Amniotic stem cell (primary cell): Measurements from ENCODE around the gene MRPS23.
"Not testable (repeated sequence)": the region's sequence is repeated elsewhere in the genome, so short reads cannot be mapped to it uniquely, and the experiment has no call there.

ENCODE experiments used
- DNase-seq: peaks from one replicate; lab custom pipeline; 2025; lab: John Stamatoyannopoulos, UW

MRPS23 gene

DNA sequence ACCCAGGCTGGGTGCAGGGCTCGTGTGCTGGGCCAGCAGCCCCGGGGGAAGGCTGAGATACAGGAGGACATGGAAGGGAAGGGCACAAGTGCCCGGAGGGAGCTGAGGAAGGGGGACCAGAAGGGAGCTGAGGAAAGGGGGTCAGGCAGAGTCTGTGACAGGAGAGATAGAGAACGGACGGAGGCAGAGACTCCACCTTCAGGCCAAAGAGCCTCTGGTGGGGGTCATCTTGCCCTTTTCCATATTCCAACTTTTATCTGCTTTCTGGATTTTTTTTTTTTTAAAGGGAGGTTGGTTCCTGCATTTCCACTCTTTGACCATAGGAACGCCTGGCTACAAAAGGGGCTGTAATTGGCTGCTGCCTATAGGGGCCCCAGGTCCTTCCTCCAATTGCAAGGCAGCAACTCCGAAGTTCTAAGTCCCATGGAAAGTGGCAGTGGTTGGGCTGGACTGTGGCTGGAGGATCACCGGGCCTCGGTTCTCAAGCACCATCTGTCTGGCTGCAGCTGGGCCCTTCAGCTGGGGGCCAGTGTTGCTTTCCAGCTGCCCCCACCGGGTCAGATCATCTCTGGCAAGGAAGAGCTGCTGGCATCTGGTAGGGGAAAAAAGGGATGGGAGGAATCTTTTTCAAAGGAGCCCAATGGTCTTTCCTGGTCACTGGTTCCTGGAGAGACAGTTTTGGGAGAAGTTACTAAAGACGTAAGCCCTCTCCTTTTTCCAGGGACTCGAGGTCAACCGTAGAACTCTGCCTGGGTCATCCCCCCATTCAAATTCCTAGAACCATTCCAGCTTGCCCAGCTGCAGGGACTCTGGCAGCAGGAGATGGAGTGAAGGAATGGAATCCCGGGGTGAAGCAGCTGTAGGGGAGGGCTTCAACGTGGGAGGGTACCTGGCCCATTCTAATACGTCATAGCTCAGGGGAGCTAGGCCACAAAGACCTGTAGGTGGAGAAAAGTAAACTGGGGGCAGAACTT lies 13.1 kb upstream of the MRPS23 start:
- DNase-seq: no peak

DNA sequence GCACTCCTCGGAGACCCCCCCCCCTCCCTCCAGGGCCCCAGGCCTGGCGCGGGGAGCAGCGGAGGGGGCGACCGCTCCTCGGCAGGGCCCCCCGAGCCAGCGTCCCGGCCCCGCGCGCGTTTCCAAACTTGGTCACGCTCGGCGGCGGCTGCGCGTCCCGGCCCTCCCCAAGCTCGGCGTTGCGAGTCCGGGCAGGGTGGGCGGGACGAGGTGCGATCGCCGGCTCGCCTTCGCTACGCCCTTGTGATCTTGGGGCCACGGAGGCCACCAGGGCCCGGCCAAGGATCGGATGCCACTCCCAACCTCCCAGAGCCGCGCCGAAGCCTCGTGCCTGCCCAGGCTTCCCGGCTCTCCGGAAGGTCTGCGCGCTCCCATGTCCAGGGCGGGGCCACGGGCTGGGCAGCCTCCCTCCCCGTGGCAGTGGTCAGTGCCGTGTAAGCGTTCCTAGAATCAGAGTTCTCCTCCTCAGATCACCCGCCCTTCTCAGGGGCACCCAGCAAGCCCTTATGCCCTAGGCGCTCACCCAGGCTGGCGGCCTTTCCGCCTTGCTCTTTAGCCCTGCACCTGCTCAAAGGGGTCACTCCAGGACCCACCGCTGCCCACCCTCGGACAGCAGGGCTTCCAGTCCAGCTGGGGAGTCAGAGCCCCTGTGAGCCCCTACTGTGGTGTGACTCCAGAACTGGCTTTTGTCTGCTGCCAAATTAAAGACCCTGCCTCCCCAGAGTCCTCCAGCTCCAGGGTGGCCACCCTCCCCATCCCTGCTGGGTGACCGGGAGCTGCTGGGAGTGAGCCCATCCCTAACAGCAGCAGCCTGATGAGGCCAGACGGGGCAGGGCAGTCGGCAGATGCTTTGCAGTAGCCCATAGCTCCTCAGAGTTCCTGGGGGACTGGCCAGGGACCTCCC lies 12.2 kb upstream of the MRPS23 start:
- no peak for DNase-seq

DNA sequence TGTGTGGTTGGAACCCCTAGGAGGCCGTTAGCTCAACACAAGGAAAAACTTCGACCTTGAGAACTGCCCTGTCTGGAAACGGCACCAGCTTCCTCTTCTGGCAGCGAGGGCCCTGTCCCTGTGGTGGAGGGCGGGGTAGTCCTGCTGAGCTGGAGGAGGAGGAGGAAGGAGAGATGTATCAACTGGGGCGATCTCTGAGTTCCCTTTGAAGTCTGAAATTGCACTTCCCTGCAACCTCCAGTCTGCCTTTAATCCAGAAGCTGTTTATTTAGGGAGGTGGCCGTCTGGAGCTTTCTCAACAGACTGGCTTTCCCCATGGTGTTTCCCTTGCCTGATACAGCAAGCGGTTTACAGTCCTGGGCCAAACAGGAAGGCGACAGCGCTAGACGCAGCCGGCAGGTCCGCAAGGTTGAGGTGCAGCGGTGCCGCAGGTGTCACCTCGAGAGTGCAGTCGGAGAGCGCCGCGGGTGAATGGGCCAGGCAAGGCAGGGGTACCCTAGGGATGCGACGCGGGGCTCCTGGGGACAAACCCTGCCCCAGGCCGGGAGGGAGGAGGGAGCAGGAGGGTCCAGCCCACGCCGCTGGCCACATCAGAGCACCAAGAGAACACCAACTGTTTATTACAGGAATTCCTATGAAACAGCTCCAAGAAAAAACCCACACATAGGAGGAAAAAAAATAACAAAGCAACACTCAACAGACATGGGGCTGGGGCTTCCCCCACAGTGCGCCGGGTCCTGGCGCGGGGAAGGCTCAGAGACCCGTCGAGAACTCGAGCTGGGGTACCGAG lies 11.4 kb upstream of the MRPS23 start:
- no peak for DNase-seq

DNA sequence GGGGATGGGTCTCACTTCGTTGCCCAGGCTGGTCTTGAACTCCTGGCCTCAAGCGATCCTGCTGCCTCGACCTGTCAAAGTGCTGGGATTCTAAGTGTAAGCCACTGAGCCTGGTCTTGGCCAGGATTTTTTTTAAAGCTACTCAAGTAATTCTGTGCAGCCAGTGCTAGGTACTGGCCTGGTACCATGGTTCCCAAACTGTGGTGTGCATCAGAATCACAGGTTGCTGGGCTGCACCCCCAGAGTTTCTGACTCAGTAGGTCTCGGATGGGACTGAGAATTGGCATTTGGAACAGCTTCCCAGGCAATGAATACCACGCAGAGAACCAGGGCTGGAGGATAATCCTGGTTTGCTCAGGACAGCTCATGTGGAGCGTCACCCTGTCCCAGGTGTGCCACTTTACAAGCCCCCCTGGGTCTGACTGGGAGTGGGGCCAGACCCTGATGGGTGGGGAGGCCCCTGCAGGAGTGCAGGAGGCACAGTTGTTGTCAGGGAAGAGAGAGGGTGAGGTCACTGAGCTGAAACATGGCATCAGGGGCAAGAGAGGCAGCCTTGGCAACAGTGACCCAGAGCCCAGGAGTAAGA lies 10.7 kb upstream of the MRPS23 start:
- DNase-seq: no peak

DNA sequence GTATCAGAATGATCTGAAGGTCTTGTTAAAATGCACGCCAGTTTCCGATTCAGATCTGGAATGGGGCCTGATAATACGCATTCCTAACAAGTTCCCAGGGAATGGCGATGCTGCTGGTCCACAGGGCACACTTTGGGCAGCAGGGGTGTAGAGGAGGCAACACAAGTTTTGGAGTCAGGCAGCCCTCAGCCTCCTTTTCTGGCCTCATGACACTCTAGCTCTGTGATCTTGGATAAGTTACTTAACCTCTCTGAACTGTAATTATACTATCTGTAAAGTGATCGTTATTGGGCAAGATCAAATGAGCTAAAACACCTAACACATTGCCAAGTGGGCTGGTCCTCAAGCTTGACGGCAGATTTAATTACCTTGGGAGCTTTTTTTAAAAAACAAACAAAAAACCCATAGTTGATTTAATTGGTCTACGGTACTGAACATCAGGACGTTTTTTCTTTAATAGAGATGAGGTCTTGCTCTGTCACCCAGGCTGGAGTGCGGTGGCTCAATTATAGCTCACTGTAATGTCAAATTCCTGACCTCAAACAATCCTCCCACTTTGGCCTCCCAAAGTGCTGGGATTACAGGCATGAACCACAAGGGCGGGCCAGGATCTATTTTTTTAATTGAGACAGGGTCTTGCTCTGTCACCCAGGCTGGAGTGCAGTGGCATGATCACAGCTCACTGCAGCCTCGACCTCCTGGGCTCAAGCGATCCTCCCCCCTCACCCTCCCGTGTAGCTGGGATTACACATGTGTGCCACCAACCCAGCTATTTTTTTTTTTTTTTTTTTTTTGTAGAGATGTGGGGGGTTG lies 10.0 kb upstream of the MRPS23 start:
- DNase-seq: no peak

DNA sequence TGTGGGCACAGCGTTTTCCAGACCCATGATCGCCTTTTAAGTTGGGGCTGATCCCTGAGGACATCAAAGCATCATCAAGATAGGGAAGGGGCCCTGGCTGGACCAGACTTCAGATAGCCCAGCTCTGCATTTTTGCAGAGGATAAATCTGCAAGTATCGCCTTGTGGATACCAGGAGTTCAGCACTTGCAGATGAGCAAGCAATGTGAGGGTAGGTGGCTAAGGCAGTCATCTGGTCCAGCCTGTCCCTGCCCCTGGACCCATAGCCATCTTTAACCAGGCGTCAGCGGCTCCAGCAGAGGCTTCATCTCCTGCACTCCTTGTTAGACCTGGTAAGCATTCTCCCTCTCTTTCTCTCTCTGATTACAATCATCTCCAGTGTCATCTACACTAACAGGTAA lies 9.0 kb upstream of the MRPS23 start:
- DNase-seq: no peak

DNA sequence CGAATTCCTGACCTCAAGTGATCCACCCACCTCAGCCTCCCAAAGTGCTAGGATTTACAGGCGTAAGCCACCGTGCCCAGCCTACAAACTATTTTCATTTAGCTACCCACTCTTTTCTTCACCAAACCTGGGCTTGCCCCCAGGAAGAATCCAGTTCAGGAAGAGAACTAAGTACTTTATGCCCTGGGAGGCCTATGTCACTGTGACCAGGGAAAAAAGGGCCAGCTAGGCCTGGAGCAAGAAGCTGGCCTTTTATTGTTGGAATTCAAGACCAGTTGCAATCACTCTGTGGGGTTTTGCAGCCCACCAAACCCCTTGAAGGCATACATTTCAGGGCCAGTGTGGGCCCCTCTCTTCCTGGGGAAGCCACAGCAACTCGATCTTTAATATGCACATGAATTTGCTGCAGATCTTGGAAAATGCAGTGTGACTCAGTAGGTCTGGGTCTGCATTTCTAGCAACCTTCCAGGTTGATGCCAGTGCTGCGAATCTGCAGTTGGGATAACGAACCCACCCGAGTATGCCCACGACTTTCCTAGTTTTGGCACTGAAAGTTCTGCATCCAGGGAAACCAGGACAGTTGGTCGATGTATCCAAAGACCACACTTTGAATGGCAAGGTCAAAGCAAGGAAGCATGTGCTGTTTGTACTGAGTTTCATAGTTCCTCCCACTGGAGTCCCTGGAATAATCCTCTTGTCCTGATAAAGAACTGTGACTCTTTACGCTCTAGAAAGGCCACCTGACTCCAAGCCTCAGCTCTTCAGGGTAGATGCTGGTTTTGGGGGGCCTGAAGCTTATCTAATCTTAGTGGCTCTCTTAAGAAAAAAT lies 7.2 kb upstream of the MRPS23 start:
- DNase-seq: no peak

DNA sequence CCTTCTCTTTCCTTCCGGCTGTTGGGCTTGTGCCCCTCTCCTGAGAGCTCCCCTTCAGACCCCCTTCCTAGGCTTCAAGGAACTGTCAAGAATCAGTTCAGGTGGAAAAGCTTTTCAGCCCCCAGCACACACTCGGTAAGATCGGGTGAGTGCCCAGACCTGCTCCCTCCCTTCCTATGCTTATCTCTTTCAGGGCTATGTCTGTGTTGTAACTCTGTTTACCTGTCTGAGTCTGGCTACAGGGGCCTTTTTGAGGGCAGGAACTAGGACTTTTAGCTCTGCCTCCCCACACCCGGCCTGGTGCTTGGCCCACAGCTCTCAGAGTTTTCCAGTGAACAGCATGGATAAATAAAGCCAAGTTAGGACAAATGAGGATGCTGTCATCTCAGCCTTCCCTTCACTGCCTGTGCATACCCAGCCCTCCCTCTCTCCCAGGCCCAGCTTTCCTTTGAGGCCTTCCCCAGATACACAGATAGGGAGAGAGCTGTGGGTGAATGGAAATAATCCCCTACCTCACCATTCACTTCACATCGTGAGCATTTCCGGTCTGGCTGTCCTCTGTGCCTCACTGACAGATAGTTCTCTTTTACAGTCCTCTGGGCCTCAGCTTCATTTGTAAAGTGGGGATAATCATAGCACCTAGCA lies 5.7 kb upstream of the MRPS23 start:
- no peak for DNase-seq

DNA sequence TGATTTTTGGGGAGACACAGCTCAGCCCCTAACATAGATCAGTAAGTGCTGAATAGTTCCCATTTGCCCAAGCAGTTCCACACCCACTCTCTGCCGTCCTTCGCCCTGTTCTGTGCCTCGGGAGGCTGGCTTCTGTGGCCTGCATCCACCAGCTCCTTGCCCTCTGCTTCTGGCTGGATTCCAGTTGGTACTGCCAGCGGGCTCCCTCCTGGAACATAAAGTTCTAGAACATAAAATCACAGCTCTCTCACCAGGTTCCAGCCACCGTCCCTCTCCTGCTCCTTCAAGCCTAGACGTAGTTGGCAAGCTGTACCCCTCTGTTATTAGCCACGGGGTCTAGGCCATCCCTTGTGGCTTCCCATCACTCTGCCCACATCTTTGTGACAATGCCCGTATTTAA lies 3.9 kb upstream of the MRPS23 start:
- DNase-seq: no peak

DNA sequence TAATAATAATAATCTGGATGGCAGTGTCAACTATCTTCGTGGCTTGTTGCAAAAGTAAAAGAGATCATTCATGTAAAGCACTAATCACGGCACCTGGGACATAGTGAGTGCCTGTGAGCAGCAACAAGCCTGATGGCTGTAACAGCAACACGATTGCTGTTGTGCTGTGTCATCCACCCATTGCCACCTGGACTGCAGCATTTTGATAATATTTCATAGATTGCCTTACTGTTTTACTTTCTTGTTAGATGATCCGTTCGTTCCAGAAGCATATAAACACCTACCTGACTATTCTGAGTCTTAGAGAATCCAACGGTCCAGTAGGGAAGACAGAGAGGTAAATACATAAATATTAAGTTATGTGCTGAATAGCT lies 3.1 kb upstream of the MRPS23 start:
- DNase-seq: no peak

DNA sequence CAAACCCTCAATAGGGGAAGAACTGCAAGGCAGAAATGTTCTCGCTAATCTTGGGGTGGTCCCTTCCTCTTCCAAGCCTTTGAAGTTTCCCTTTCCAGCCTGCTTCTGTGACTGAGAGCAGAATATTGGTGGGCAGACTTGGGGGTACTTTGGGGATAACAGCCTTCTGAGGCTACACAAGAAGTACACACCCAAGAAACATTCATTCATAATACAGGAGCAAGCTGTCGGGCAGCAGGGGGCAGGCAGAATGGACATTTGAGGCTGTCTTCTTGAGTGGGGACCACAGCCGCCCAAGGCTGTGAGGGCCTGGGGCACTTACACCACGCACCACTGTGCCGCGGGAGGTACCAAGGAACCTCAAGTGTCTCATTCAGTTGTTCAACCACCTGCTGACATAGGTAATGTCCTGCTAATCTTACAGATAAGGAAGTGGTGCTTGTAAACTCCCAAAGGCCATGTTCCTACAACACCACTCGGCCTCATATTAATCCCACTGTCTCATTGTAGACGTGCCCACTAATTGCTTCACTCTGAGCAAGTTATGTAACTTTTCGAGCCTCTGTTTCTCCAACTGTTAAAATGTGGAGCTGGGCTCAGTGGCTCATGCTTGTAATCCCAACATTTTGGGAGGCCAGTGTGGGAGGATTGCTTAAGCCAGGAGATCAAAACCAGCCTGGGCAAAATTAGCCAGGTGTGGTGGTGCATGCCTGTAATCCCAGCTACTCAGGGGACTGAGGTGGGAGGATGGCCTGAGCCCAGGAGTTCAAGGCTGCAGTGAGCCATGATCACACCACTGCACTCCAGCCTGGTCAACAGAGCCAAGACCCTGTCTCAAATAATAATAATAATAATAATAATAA lies 2.5 kb upstream of the MRPS23 start:
- DNase-seq: no peak

DNA sequence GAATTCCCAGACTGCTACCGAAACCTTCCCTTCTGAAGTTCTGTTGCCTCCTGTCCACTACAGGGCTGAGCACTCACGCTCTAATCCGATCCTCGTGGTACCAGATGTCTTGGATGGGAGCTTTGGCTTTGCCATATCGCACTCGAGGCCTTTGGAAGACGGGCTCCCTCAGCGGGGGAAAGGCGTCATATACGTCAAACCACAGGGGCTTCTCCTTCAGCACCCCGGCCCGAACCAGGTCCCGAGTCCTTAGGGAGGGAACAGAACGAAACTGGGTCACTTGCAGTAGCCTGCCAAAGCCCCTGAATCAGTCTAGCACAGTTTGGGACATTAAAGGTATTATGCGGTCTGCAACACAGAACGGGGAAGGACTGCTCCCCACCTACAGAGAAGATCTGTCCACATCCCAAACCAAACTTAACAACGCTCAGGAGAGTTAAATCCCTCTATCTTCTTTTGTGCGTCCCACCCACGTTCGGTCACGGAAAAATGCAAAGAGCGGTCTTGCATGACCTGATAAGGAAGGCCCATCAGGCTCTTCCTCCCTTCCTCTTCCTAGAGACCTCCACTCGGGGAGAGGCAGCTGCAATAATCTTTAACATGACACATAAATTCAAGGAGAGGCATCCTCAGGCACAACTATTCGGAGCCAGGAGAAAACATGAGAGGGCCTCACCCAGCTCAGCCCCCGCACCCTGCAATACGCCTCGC lies 526 bp downstream of the MRPS23 start:
- no peak for DNase-seq

DNA sequence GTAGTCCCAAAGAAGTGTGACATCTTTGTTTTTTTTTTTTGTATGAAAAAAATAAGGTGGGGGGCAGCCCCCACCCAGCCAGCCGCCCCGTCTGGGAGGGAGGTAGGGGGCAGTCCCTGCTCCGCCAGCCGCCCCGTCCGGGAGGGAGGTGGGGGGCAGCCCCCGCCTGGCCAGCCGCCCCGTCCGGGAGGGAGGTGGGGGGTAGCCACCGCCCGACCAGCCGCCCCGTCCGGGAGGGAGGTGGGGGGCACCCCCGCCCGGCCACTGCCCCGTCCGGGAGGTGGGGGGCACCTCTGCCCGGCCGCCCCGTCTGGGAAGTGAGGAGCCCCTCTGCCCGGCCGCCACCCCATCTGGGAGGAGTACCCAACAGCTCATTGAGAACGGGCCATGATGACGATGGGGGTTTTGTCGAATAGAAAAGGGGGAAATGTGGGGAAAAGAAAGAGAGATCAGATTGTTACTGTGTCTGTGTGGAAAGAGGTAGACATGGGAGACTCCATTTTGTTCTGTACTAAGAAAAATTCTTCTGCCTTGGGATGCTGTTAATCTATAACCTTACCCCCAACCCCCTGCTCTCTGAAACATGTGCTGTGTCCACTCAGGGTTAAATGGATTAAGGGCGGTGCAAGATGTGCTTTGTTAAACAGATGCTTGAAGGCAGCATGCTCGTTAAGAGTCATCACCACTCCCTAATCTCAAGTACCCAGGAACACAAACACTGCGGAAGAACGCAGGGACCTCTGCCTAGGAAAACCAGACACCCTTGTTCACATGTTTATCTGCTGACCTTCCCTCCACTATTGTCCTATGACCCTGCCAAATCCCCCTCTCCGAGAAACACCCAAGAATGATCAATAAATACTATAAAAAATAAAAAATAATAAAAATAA lies 3.5 kb downstream of the MRPS23 start:
- DNase-seq: not testable (repeated sequence)

DNA sequence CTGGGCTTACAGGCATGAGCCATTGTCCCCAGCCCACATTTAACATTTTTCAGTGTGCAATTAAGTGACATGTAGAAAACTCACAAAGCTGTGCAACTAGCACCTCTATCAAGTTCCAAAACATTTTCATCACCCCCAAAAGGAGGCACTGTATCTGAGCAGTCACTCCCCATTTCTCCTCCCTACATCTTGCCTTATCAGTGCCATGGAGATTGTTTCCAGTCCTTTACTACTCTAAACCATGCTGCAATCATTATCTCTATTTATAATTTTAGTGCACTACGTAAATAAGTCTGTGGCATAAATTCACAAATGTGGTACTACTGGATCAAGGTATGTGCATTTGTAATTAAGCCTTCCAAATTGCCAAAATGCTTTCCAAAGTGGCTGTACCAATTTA lies 7.6 kb downstream of the MRPS23 start:
- no peak for DNase-seq

DNA sequence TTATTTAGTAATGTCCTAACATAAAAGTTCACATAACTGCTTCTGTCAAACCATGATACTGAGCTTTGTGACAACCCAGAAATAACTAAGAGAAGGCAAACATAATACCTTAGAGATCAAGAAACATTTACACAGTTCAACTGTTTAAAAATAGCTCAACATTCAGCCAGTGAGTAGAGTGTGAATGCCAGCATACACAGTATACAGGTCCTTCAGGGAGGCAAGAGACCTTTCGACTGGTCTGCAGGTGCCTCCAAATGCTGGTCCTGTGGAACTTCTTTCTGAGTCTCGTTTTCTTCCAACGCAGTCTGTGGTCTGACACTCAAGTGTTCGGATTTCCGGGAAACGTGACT lies 10.3 kb downstream of the MRPS23 start:
- DNase-seq: no peak

DNA sequence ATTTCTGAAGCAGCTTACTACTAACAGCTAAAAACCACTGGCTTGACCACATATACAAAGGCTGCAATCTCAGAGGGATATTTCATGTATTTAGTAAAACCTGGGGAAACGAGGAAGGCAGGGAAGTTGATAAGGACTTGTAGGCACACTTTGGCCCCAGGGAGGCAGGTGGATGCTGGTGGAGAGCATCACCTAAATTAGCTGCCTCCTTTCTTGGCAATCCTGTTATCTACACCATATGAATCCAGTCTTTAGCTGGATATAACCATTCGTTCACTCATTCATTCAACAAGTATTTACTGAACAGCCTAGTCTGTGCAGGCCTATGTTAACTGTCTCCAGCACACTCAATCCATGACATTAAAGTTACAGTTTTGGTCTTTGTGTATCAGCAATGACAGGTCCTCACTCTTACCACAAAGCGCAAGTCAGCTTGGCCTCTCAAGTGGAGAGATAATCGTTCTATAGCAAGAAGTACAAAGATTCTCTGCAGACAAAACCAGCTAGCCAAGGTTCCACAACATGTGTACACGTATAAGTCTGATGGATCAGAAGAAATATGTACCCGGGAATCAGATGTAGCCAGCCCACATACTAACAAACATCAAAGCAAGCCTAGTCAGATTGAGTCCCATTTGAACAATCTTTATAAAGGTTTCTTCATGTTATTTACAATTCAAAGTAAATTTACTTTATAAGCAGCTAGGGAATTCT lies 10.8 kb downstream of the MRPS23 start:
- no peak for DNase-seq
